Measurements from ENCODE around the gene MCF2L2. TPM values are rescaled to one million over a fixed set of nuclear protein-coding genes. Genes with fewer than 3 reads are reported as not detected.
A peak's percentile ranks its signal among the peaks of the same experiment; 100 is the strongest.

Gene MCF2L2
- total and polyA plus RNA-seq, 9 of the 15 experiments (the other 6 are each of a cell fraction or from before 2014, with no cell fraction given) = 0.56 to 4.2 (median 3.0) TPM

DNA sequence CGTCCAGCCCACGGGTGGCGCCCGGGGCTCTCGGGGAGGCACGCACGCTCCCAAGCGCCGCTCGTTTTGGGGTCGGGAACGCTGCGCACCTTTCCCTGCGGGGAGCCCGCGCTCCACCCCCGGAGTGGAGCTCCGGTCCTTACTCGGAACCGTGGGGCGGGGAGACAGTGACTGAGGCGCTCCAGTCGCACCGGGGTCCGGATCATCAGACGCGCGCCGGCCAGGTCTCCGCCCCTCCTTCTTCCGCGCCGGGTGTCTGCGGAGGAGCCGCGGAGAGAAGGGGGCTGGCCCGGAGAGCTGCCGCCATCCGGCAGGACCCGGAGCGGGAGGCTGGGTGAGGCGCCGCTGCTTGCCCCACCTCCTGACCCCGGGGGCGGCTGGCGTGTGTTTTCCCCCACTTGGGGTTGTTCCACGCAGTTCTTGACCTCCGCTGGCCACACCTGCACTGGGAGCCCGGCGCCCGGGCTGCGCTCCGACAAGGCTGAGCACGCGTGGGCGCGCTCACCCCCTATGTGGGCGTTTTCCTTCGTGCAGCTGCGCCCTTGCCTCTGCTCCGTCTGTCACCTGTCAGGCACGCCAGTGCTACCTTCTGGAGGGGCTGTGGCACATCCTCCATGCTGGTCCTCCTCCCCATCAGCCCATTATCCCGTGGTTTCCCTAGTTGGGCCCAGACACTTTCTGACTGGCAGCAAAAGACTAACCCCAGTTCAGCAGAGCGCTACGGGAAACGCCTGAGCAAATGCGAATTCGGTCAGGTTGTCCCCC lies at the start of gene MCF2L2 (continued):
- TF ChIP-seq, protein P1, sequence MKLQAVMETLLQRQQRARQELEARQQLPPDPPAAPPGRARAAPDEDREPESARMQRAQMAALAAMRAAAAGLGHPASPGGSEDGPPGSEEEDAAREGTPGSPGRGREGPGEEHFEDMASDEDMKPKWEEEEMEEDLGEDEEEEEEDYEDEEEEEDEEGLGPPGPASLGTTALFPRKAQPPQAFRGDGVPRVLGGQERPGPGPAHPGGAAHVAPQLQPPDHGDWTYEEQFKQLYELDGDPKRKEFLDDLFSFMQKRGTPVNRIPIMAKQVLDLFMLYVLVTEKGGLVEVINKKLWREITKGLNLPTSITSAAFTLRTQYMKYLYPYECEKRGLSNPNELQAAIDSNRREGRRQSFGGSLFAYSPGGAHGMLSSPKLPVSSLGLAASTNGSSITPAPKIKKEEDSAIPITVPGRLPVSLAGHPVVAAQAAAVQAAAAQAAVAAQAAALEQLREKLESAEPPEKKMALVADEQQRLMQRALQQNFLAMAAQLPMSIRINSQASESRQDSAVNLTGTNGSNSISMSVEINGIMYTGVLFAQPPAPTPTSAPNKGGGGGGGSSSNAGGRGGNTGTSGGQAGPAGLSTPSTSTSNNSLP (IDR thresholded peaks at IDR 0.05; ENCODE audit: borderline replicate concordance, low read depth, low read length) = no peak
- TF ChIP-seq, protein P2, sequence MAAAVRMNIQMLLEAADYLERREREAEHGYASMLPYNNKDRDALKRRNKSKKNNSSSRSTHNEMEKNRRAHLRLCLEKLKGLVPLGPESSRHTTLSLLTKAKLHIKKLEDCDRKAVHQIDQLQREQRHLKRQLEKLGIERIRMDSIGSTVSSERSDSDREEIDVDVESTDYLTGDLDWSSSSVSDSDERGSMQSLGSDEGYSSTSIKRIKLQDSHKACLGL (CRISPR knock-in tag; IDR thresholded peaks at IDR 0.05; ENCODE audit: borderline replicate concordance, poor library complexity, severe bottlenecking) = no peak
- TF ChIP-seq NKRF (IDR thresholded peaks at IDR 0.05; ENCODE audit: borderline replicate concordance) = no peak
- TF ChIP-seq XRCC5 (IDR thresholded peaks at IDR 0.05; ENCODE audit: low read depth, low read length) = 0 out of 2 replicates have a peak, but pooled peaks have one; percentile 23
- TF ChIP-seq ETS2 (tag; IDR thresholded peaks at IDR 0.05; ENCODE audit: borderline replicate concordance, poor library complexity, severe bottlenecking) = no peak
- TF ChIP-seq TEAD2 (tag; IDR thresholded peaks at IDR 0.05) = no peak
- TF ChIP-seq, protein P3, sequence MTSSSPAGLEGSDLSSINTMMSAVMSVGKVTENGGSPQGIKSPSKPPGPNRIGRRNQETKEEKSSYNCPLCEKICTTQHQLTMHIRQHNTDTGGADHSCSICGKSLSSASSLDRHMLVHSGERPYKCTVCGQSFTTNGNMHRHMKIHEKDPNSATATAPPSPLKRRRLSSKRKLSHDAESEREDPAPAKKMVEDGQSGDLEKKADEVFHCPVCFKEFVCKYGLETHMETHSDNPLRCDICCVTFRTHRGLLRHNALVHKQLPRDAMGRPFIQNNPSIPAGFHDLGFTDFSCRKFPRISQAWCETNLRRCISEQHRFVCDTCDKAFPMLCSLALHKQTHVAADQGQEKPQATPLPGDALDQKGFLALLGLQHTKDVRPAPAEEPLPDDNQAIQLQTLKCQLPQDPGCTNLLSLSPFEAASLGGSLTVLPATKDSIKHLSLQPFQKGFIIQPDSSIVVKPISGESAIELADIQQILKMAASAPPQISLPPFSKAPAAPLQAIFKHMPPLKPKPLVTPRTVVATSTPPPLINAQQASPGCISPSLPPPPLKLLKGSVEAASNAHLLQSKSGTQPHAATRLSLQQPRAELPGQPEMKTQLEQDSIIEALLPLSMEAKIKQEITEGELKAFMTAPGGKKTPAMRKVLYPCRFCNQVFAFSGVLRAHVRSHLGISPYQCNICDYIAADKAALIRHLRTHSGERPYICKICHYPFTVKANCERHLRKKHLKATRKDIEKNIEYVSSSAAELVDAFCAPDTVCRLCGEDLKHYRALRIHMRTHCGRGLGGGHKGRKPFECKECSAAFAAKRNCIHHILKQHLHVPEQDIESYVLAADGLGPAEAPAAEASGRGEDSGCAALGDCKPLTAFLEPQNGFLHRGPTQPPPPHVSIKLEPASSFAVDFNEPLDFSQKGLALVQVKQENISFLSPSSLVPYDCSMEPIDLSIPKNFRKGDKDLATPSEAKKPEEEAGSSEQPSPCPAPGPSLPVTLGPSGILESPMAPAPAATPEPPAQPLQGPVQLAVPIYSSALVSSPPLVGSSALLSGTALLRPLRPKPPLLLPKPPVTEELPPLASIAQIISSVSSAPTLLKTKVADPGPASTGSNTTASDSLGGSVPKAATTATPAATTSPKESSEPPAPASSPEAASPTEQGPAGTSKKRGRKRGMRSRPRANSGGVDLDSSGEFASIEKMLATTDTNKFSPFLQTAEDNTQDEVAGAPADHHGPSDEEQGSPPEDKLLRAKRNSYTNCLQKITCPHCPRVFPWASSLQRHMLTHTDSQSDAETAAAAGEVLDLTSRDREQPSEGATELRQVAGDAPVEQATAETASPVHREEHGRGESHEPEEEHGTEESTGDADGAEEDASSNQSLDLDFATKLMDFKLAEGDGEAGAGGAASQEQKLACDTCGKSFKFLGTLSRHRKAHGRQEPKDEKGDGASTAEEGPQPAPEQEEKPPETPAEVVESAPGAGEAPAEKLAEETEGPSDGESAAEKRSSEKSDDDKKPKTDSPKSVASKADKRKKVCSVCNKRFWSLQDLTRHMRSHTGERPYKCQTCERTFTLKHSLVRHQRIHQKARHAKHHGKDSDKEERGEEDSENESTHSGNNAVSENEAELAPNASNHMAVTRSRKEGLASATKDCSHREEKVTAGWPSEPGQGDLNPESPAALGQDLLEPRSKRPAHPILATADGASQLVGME (CRISPR knock-in tag; IDR thresholded peaks at IDR 0.05) = 0 out of 2 replicates have a peak, but pooled peaks have one; percentile 17
- TF ChIP-seq POLR3A (IDR thresholded peaks at IDR 0.05; ENCODE audit: borderline replicate concordance, extremely low read depth, insufficient read depth, insufficient read length) = no peak
- TF ChIP-seq TARDBP (IDR thresholded peaks at IDR 0.05) = 0 out of 2 replicates have a peak, but pooled peaks have one; percentile 29
- TF ChIP-seq, protein P4, sequence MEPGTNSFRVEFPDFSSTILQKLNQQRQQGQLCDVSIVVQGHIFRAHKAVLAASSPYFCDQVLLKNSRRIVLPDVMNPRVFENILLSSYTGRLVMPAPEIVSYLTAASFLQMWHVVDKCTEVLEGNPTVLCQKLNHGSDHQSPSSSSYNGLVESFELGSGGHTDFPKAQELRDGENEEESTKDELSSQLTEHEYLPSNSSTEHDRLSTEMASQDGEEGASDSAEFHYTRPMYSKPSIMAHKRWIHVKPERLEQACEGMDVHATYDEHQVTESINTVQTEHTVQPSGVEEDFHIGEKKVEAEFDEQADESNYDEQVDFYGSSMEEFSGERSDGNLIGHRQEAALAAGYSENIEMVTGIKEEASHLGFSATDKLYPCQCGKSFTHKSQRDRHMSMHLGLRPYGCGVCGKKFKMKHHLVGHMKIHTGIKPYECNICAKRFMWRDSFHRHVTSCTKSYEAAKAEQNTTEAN (CRISPR knock-in tag; IDR thresholded peaks at IDR 0.05) = no peak
- no peak for TF ChIP-seq EWSR1 (IDR thresholded peaks at IDR 0.05; ENCODE audit: borderline replicate concordance, low read depth, partially characterized antibody)
- TF ChIP-seq ZNF134 (CRISPR knock-in tag; conservative IDR thresholded peaks at IDR 0.05) = peak; percentile 33
- TF ChIP-seq RHOXF2B (CRISPR knock-in tag; conservative IDR thresholded peaks at IDR 0.05) = no peak
- no peak for TF ChIP-seq ZNF165 (CRISPR knock-in tag; IDR thresholded peaks at IDR 0.05; ENCODE audit: borderline replicate concordance)
